Mucosa of descending colon (tissue), 3 donors: Measurements from ENCODE around the gene MS4A2. TPM values are rescaled to one million over a fixed set of nuclear protein-coding genes. Genes with fewer than 3 reads are reported as not detected.

Source experiments
- total RNA-seq, 3 donors: library from RNA; stranded (reverse); fragmentation: NEBNext Ultra II Directional in 2 of 3; extraction: Animal tissue kit (Norgen Biotek cat#: 25700) in 2 of 3; gene quantifications; one replicate each; pipeline versions ENCODE4 v1.2.1 to v1.2.4, GENCODE V29; 2021 to 2023
- donor health status: DM: no; HTN: no; CAD: no; lungs with moderate emphysema.
- donor health status: DM: no; HTN: no; CAD: no.
- donor health status: DM: no; HTN: yes; CAD: no.

MS4A2 gene
- total RNA-seq, 3 donors from 2014 or later, result 0.90 to 4.1 (median 3.5) TPM

Other genes with a start within 250 kb of the MS4A2 start
- gene CBLIF, start 243.2 kb upstream of the MS4A2 start, total RNA-seq, result under 1 TPM in 2 of 3 donors, not detected in 1; 0.49 to 0.63 TPM
- gene TCN1, start 222.2 kb upstream of the MS4A2 start, total RNA-seq, result 1 to 10 TPM in 1 of 3 donors, not detected in 2; 1.7 TPM
- gene OOSP3, start 209.9 kb upstream of the MS4A2 start, total RNA-seq, result under 1 TPM in 2 of 3 donors, not detected in 1; 0.36 to 0.61 TPM
- gene OOSP1, start 150.2 kb upstream of the MS4A2 start, total RNA-seq, result not detected
- not detected for gene OOSP4A, start 124.6 kb upstream of the MS4A2 start, total RNA-seq
- not detected for gene OOSP4B, start 71.5 kb upstream of the MS4A2 start, total RNA-seq
- gene OOSP2, start 48.3 kb upstream of the MS4A2 start, total RNA-seq, result not detected
- gene MS4A3, start 32.0 kb upstream of the MS4A2 start, total RNA-seq, result not detected
- 10 to 100 TPM; 21.0 to 87.2 (median 85.8) TPM for gene MS4A6A, start 94.4 kb downstream of the MS4A2 start, total RNA-seq
- gene MS4A4E, start 154.5 kb downstream of the MS4A2 start, total RNA-seq, result 1 to 10 TPM; 1.3 to 6.6 (median 1.7) TPM
- gene MS4A4A, start 192.0 kb downstream of the MS4A2 start, total RNA-seq, result 10 to 100 TPM in 2 of 3 donors, 1 to 10 TPM in 1; 4.0 to 31.9 (median 20.2) TPM
- gene MS4A6E, start 238.6 kb downstream of the MS4A2 start, total RNA-seq, result not detected